ENCODE data around the gene PDE4D. TPM values are rescaled to one million over a fixed set of nuclear protein-coding genes. Genes with fewer than 3 reads are reported as not detected.

Gene PDE4D
- total and polyA plus RNA-seq, 10 of the 15 experiments (the other 5 are each of a cell fraction or from before 2014, with no cell fraction given): 0.87 to 4.1 (median 2.2) TPM

GRCh38 chr5:59845730-59846129 is 47.8 kb downstream of the PDE4D start (continued):
- no peak for TF ChIP-seq REST (IDR thresholded peaks at IDR 0.05; ENCODE audit: low read depth, low read length)

- WGBS (ENCODE audit: insufficient coverage, insufficient replicate concordance, low lambda C conversion rate, missing lambda C conversion rate): 41% methylated on average over 1 of the region's 1 CpG
- TF ChIP-seq E2F4 (IDR thresholded peaks at IDR 0.05; ENCODE audit: low read depth, low read length) (no peak), ZNF384 (IDR thresholded peaks at IDR 0.05; ENCODE audit: borderline replicate concordance, low read depth, low read length) (no peak), LARP7 (IDR thresholded peaks at IDR 0.05) (no peak), SIX5 (IDR thresholded peaks at IDR 0.05; ENCODE audit: low read depth, low read length, severe bottlenecking) (no peak), NRF1 (conservative IDR thresholded peaks at IDR 0.05; ENCODE audit: low read depth, low read length) (no peak), STAT1 (conservative IDR thresholded peaks at IDR 0.05) (no peak), MAX (IDR thresholded peaks at IDR 0.05; ENCODE audit: low read depth, low read length) (no peak), RB1 (IDR thresholded peaks at IDR 0.05; ENCODE audit: borderline replicate concordance) (no peak), BCL3 (IDR thresholded peaks at IDR 0.05; ENCODE audit: borderline replicate concordance, insufficient read depth, low read depth, low read length, poor library complexity, severe bottlenecking) (no peak), CBFB (IDR thresholded peaks at IDR 0.05; ENCODE audit: low read depth) (no peak), BRCA1 (IDR thresholded peaks at IDR 0.05; ENCODE audit: low read depth, low read length) (no peak), SRF (IDR thresholded peaks at IDR 0.05; ENCODE audit: low read depth in 2 of 2, low read length in 2 of 2) (no peak), EZH2 (IDR thresholded peaks at IDR 0.05; ENCODE audit: borderline replicate concordance, control insufficient read depth, low read depth, low read length) (no peak)
These were observed 49.9 kb downstream of the PDE4D start for GRCh38 chr5:59843511-59844213.

More at GRCh38 chr5:59843511-59844213, 49.9 kb downstream of the PDE4D start:
- no peaks in the 10 kb centered on the region for H3K27me3 ChIP-seq (replicated peaks in 1 of 2; ENCODE audit: control insufficient read depth in 2 of 2, insufficient read depth in 2 of 2, low read length in 1 of 2)
- no peaks in the 10 kb centered on the region for H3K4me1 ChIP-seq (ENCODE audit: control insufficient read depth, insufficient read depth, low read length)
- H3K36me3 ChIP-seq (ENCODE audit: control insufficient read depth in 2 of 2, insufficient read depth in 2 of 2, low read length in 1 of 2): no peaks in the 10 kb centered on the region
- in situ Hi-C loops (cut with MboI): no loop called here
- no peak overlapping the region for H2AFZ ChIP-seq (ENCODE audit: control insufficient read depth, low read depth, low read length)
- BruUV-seq (replicated peaks): no TSS peak
- no peak overlapping the region for H3K4me3 ChIP-seq
- ATAC-seq (no peak), FAIRE-seq (no peak), DNase-seq (ENCODE audit: low read depth, low spot score) (no peak)
- H3K4me2 ChIP-seq (ENCODE audit: control insufficient read depth, insufficient read depth): no peak overlapping the region
- H3K79me2 ChIP-seq (ENCODE audit: control insufficient read depth, insufficient read depth, low read length): no peaks in the 10 kb centered on the region
- ChIA-PET RAD21 (ENCODE audit: unreplicated experiment) (no interaction called here), SMC1A (ENCODE audit: uncharacterized antibody, unreplicated experiment) (no interaction called here), POLR2A (no interaction called here), CTCF (interaction anchor here (1.2 kb wide), 1 partner anchor 33 kb away, joined by 3 read pairs; no protein-coding TSS in a partner anchor)
- no peaks in the 10 kb centered on the region for H3K9me3 ChIP-seq (replicated peaks; ENCODE audit: control insufficient read depth, insufficient read depth, low read length)
- no peak overlapping the region for H3K27ac ChIP-seq (ENCODE audit: control insufficient read depth, insufficient read depth)
- H4K20me1 ChIP-seq (ENCODE audit: control insufficient read depth, insufficient read depth): no peaks in the 10 kb centered on the region
- intact Hi-C loops (cut with micrococcal nuclease; ENCODE audit: unreplicated experiment): no loop called here
- no peak overlapping the region for H3K9ac ChIP-seq (ENCODE audit: control insufficient read depth, insufficient read depth, low read length)

All from GM12878 (cell line).